SK-N-SH treated with all-trans-retinoic acid at 6 μM for 48 hours (cell line): ENCODE data around the gene ELMO1.

Experiments
- ATAC-seq: fragments of 200-7000 bp; cut with Tn5 transposase; 3 replicates; pipeline ENCODE4 v1.9.1; 2020; ENCODE audit warnings: mild to moderate bottlenecking, moderate library complexity
- ARNTL ChIP-seq: fragments of 450-650 bp; formaldehyde crosslinking; IDR thresholded peaks from 2 replicates; pipeline ENCODE4 v1.5.0; 2020; ENCODE audit warnings: low read depth, mild to moderate bottlenecking, moderate library complexity, borderline replicate concordance
- CREB5 ChIP-seq: fragments of 250-450 bp; sonication (Bioruptor Pico); IDR thresholded peaks from 2 replicates; pipeline ENCODE4 v1.5.1; 2020; ENCODE audit warnings: low read depth, mild to moderate bottlenecking, moderate library complexity
- CSDC2 ChIP-seq: fragments of 250-450 bp; sonication (Bioruptor Pico); IDR thresholded peaks from 2 replicates; pipeline ENCODE4 v1.5.0; 2020; ENCODE audit warnings: mild to moderate bottlenecking, moderate library complexity
- CSRNP3 ChIP-seq: fragments of 250-450 bp; sonication (Bioruptor Pico); IDR thresholded peaks from 2 replicates; pipeline ENCODE4 v1.5.1; 2021; ENCODE audit warnings: mild to moderate bottlenecking, moderate library complexity
- ESRRG ChIP-seq: fragments of 250-450 bp; sonication (Bioruptor Pico); IDR thresholded peaks from 2 replicates; pipeline ENCODE4 v1.6.1; 2021; ENCODE audit warnings: mild to moderate bottlenecking
- ISL1 ChIP-seq: fragments of 250-450 bp; sonication (Bioruptor Pico); IDR thresholded peaks from 2 replicates; pipeline ENCODE4 v2.1.2; 2022; ENCODE audit warnings: mild to moderate bottlenecking, moderate library complexity
- OSR1 ChIP-seq: fragments of 250-450 bp; sonication (Bioruptor Pico); IDR thresholded peaks from 2 replicates; pipeline ENCODE4 v1.8.0; 2022; ENCODE audit warnings: moderate library complexity, mild to moderate bottlenecking, inconsistent platforms
- PATZ1 ChIP-seq: fragments of 250-450 bp; sonication (Bioruptor Pico); IDR thresholded peaks from 2 replicates; pipeline ENCODE4 v1.8.0; 2020; ENCODE audit warnings: mild to moderate bottlenecking, moderate library complexity, borderline replicate concordance
- PPARA ChIP-seq: fragments of 250-450 bp; sonication (Bioruptor Pico); IDR thresholded peaks from 2 replicates; pipeline ENCODE4 v1.5.0; 2020; ENCODE audit warnings: mild to moderate bottlenecking, borderline replicate concordance
- RARB ChIP-seq: fragments of 250-450 bp; sonication (Bioruptor Pico); IDR thresholded peaks from 2 replicates; pipeline ENCODE4 v1.8.0; 2021; ENCODE audit warnings: mild to moderate bottlenecking, moderate library complexity
- SNAI2 ChIP-seq: fragments of 250-450 bp; sonication (Bioruptor Pico); IDR thresholded peaks from 2 replicates; pipeline ENCODE4 v1.5.0; 2020; ENCODE audit warnings: mild to moderate bottlenecking, moderate library complexity
- TCF4 ChIP-seq: fragments of 250-450 bp; sonication (Bioruptor Pico); IDR thresholded peaks from 2 replicates; pipeline ENCODE4 v1.8.0; 2021; ENCODE audit warnings: mild to moderate bottlenecking, moderate library complexity, borderline replicate concordance
- TOX ChIP-seq: fragments of 250-450 bp; sonication (Bioruptor Pico); IDR thresholded peaks from 2 replicates; pipeline ENCODE4 v1.8.0; 2021; ENCODE audit warnings: mild to moderate bottlenecking, moderate library complexity, borderline replicate concordance
- TSHZ2 ChIP-seq: fragments of 250-450 bp; sonication (Bioruptor Pico); IDR thresholded peaks from 2 replicates; pipeline ENCODE4 v1.5.0; 2020; ENCODE audit warnings: mild to moderate bottlenecking, moderate library complexity
- ZC3H10 ChIP-seq: fragments of 250-450 bp; sonication (Bioruptor Pico); IDR thresholded peaks from 2 replicates; pipeline ENCODE4 v1.5.1; 2021; ENCODE audit warnings: mild to moderate bottlenecking, moderate library complexity
- ZFP3 ChIP-seq: fragments of 250-450 bp; sonication (Bioruptor Pico); IDR thresholded peaks from 2 replicates; pipeline ENCODE4 v1.5.0; 2020; ENCODE audit warnings: mild to moderate bottlenecking, moderate library complexity
- ZFP30 ChIP-seq: fragments of 450-650 bp; formaldehyde crosslinking; IDR thresholded peaks from 2 replicates; pipeline ENCODE4 v1.5.0; 2022; ENCODE audit warnings: mild to moderate bottlenecking, moderate library complexity
- ZNF565 ChIP-seq: fragments of 450-650 bp; formaldehyde crosslinking; conservative IDR thresholded peaks from 2 replicates; pipeline ENCODE4 v1.5.0; 2020; ENCODE audit warnings: low read depth, mild to moderate bottlenecking, moderate library complexity
- ZNF70 ChIP-seq: fragments of 450-650 bp; formaldehyde crosslinking; IDR thresholded peaks from 2 replicates; pipeline ENCODE4 v1.5.0; 2020; ENCODE audit warnings: mild to moderate bottlenecking, moderate library complexity
- ZNF8 ChIP-seq: fragments of 450-650 bp; formaldehyde crosslinking; IDR thresholded peaks from 2 replicates; pipeline ENCODE4 v1.5.0; 2020; ENCODE audit warnings: mild to moderate bottlenecking, moderate library complexity

Gene ELMO1

GRCh38 chr7:37353949-37354655 lies 94.6 kb downstream of the ELMO1 start:
- no peak for ATAC-seq
- TF ChIP-seq ZNF565 (CRISPR knock-in tag): no peak
- TF ChIP-seq ZC3H10 (CRISPR knock-in tag): no peak
- TF ChIP-seq ESRRG (CRISPR knock-in tag): no peak
- TF ChIP-seq ARNTL (CRISPR knock-in tag): no peak
- TF ChIP-seq TOX (CRISPR knock-in tag): no peak
- TF ChIP-seq ISL1 (CRISPR knock-in tag): no peak
- TF ChIP-seq ZNF8 (CRISPR knock-in tag): no peak
- no peak for TF ChIP-seq PPARA (CRISPR knock-in tag)
- no peak for TF ChIP-seq CREB5
- no peak for TF ChIP-seq SNAI2 (CRISPR knock-in tag)
- no peak for TF ChIP-seq TSHZ2 (CRISPR knock-in tag)
- no peak for TF ChIP-seq ZFP3 (CRISPR knock-in tag)
- no peak for TF ChIP-seq ZFP30 (CRISPR knock-in tag)
- no peak for TF ChIP-seq CSRNP3 (CRISPR knock-in tag)
- TF ChIP-seq ZNF70 (CRISPR knock-in tag): no peak
- no peak for TF ChIP-seq OSR1
- TF ChIP-seq CSDC2 (CRISPR knock-in tag): no peak
- no peak for TF ChIP-seq PATZ1 (CRISPR knock-in tag)

GRCh38 chr7:37352974-37353948 lies 95.4 kb downstream of the ELMO1 start:
- ATAC-seq: no peak
- no peak for TF ChIP-seq OSR1
- TF ChIP-seq TCF4 (CRISPR knock-in tag): no peak

- TF ChIP-seq PPARA (CRISPR knock-in tag): no peak
- TF ChIP-seq PATZ1 (CRISPR knock-in tag): no peak
- no peak for TF ChIP-seq CSRNP3 (CRISPR knock-in tag)
- no peak for TF ChIP-seq ZFP30 (CRISPR knock-in tag)
- no peak for TF ChIP-seq TOX (CRISPR knock-in tag)
- no peak for TF ChIP-seq ARNTL (CRISPR knock-in tag)
- no peak for TF ChIP-seq RARB (CRISPR knock-in tag)
- no peak for TF ChIP-seq TSHZ2 (CRISPR knock-in tag)
- TF ChIP-seq ESRRG (CRISPR knock-in tag): no peak
- no peak for TF ChIP-seq ZNF565 (CRISPR knock-in tag)
- TF ChIP-seq ZNF70 (CRISPR knock-in tag): no peak
- TF ChIP-seq, all 23 proteins: peak for 0
- ATAC-seq: no peak
Observed at GRCh38 chr7:37352251-37352880, 96.3 kb downstream of the ELMO1 start.
